HG02938 (cell line): ENCODE measurements around the gene BIRC5.
"Not testable (repeated sequence)": the region's sequence is repeated elsewhere in the genome, so short reads cannot be mapped to it uniquely, and the experiment has no call there.

Source experiments
- ATAC-seq: cut with Tn5 transposase; IDR thresholded peaks from one replicate; pipeline ENCODE4 v1.9.1; 2021; ENCODE audit warnings: mild to moderate bottlenecking, moderate library complexity; ENCODE audit not compliant: unreplicated experiment

Gene BIRC5

GRCh38 chr17:78238823-78239488, 24.9 kb downstream of the BIRC5 start:
- no peak for ATAC-seq

GRCh38 chr17:78239489-78239931, 25.5 kb downstream of the BIRC5 start:
- no peak for ATAC-seq

GRCh38 chr17:78240012-78240655, 26.1 kb downstream of the BIRC5 start:
- no peak for ATAC-seq

- ATAC-seq: no peak
Measured at GRCh38 chr17:78240839-78241238, 26.8 kb downstream of the BIRC5 start.

- ATAC-seq: no peak
Measured at GRCh38 chr17:78241277-78242023, 27.4 kb downstream of the BIRC5 start.

GRCh38 chr17:78242024-78242742, 28.1 kb downstream of the BIRC5 start:
- no peak for ATAC-seq

GRCh38 chr17:78247304-78247703, 33.3 kb downstream of the BIRC5 start:
- no peak for ATAC-seq

- ATAC-seq: no peak
Measured at GRCh38 chr17:78248051-78248914, 34.2 kb downstream of the BIRC5 start.

GRCh38 chr17:78249074-78249817, 35.2 kb downstream of the BIRC5 start:
- no peak for ATAC-seq

- ATAC-seq: no peak
Measured at GRCh38 chr17:78249818-78250806, 36.1 kb downstream of the BIRC5 start.

- no peak for ATAC-seq
Measured at GRCh38 chr17:78250891-78251772, 37.1 kb downstream of the BIRC5 start.

GRCh38 chr17:78251773-78252103, 37.7 kb downstream of the BIRC5 start:
- no peak for ATAC-seq

GRCh38 chr17:78252111-78252634, 38.1 kb downstream of the BIRC5 start:
- no peak for ATAC-seq

GRCh38 chr17:78252701-78253635, 38.9 kb downstream of the BIRC5 start:
- ATAC-seq: no peak

GRCh38 chr17:78253636-78253945, 39.5 kb downstream of the BIRC5 start:
- not testable (repeated sequence) for ATAC-seq

GRCh38 chr17:78253946-78254672, 40.1 kb downstream of the BIRC5 start:
- no peak for ATAC-seq
